ENCODE results near the gene PIH1D2.

- TF ChIP-seq POLR2AphosphoS5 (IDR thresholded peaks at IDR 0.05; ENCODE audit: low read depth, low read length): no peak
- TF ChIP-seq TAF1 (IDR thresholded peaks at IDR 0.05; ENCODE audit: borderline replicate concordance, insufficient read depth, low read length): no peak
- TF ChIP-seq REST (IDR thresholded peaks at IDR 0.05; ENCODE audit: insufficient read depth in 1 of 2, low read depth in 2 of 2, low read length in 2 of 2): no peak
These were observed 23.1 kb downstream of the PIH1D2 start for GRCh38 chr11:112050721-112051120.
